Esophagus (tissue), 2 donors: ENCODE results near the gene TBCC. TPM values are rescaled to one million over a fixed set of nuclear protein-coding genes. Genes with fewer than 3 reads are reported as not detected.
"Not testable (repeated sequence)": the region's sequence is repeated elsewhere in the genome, so short reads cannot be mapped to it uniquely, and the experiment has no call there.

Experiments
- H3K27ac ChIP-seq, 2 donors: one replicate each; pipeline ENCODE4 v1.5.1; 2013; ENCODE audit warnings: low read depth in 2 of 2, mild to moderate bottlenecking in 2 of 2, inconsistent platforms in 1 of 2, low read length in 1 of 2, moderate library complexity in 1 of 2
- H3K27me3 ChIP-seq, 2 donors: one replicate each; pipeline ENCODE4 v1.6.1; 2013; ENCODE audit warnings: low read length in 2 of 2, control low read depth in 1 of 2, mild to moderate bottlenecking in 1 of 2; ENCODE audit not compliant: insufficient read depth in 2 of 2, control insufficient read depth in 1 of 2
- H3K36me3 ChIP-seq, 2 donors: one replicate each; pipeline ENCODE4 v1.6.1; 2013; ENCODE audit warnings: low read length in 1 of 2; ENCODE audit not compliant: control insufficient read depth in 2 of 2, insufficient read depth in 2 of 2
- H3K4me1 ChIP-seq, 2 donors: one replicate each; pipeline ENCODE4 v1.6.1; 2013; ENCODE audit warnings: low read length in 1 of 2; ENCODE audit not compliant: control insufficient read depth in 2 of 2, insufficient read depth in 2 of 2
- H3K4me3 ChIP-seq, 2 donors: one replicate each; pipeline ENCODE4 v1.5.1; 2013; ENCODE audit warnings: low read length in 2 of 2, mild to moderate bottlenecking in 2 of 2, low read depth in 1 of 2, moderate library complexity in 1 of 2
- H3K9me3 ChIP-seq, 2 donors: one replicate each; pipeline ENCODE4 v1.6.1; 2013; ENCODE audit warnings: mild to moderate bottlenecking in 2 of 2, low read depth in 1 of 2, low read length in 1 of 2, moderate library complexity in 1 of 2; ENCODE audit not compliant: control insufficient read depth in 2 of 2, insufficient read depth in 1 of 2
- WGBS, 2 donors: extraction: QIAGEN DNeasy Blood & Tissue Kit; methylation state at CpG; one replicate each; pipeline ENCODE4 v1.1.7; 2013; 5-methylcytosine and 5-hydroxymethylcytosine counted together
- polyA plus RNA-seq, 2 donors: library from polyadenylated mRNA; stranded (reverse); fragments of 200-250 nt; gene quantifications; one replicate each; pipeline ENCODE4 v1.2.3, GENCODE V29; 2013
- donor health status: healthy with polysubstance abuse.
- donor health status: Bipolar disorder and iron deficiency.

The TBCC gene
- polyA plus RNA-seq, 2 donors = 17.7 to 18.4 TPM

DNA sequence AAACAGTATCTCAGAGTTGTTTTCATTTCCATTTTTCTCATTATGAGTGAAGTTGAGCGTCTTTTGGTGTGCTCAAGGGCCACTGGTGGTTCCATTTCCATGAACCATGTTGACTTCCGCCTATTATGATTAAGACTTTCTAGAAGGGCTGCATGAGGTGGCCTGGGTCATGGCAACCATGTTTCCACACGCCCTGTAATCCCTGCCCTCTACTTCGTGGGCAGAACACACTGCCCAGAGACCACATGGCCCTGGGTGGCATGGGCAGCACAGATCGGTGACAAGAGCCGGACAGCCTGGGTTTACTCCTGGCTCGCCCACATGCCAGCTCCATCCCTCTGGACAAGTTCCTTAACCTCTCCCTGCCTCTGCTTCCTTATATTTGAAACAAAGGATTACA is 38.3 kb downstream of the TBCC start:
- H3K27ac ChIP-seq = no peak overlapping the region
- no peak overlapping the region for H3K4me3 ChIP-seq
- no peaks in the 10 kb centered on the region for H3K27me3 ChIP-seq
- 90 to 91% methylated on average over 7 of the region's 7 CpGs for WGBS, 2 donors
- peaks cover 0 to 5% of the 10 kb centered on the region in 2 donors for H3K9me3 ChIP-seq
- no peaks in the 10 kb centered on the region for H3K36me3 ChIP-seq
- H3K4me1 ChIP-seq = peaks cover 0 to 3% of the 10 kb centered on the region in 2 donors

DNA sequence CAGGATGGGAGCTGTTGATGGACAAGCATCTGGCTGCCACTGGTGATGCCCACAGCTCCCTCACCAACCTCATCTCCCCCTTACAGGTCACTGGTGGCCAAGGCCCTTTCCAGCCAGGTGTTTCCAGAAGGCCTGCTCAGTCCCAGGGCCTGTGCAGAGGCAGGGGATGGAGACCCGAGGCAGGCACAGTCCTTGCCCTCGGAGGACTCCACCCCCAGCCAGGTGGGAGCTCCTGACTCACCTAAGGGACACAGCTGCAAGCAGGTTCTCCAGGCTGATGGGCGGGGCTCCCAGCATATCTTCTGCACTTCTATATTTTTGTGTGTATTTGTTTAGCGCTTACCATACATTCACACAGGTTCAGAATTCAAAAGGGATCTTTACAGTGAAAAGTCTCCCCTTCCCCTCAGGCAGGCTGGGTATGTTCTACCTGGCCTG is 40.9 kb downstream of the TBCC start:
- Histone ChIP-seq H3K4me3 (no peak overlapping the region), H3K27me3 (no peaks in the 10 kb centered on the region), H3K9me3 (no peaks in the 10 kb centered on the region), H3K4me1 (peaks cover 0 to 1% of the 10 kb centered on the region in 2 donors), H3K36me3 (no peaks in the 10 kb centered on the region), H3K27ac (no peak overlapping the region)
- 68 to 70% methylated on average over 4 of the region's 4 CpGs for WGBS, 2 donors

DNA sequence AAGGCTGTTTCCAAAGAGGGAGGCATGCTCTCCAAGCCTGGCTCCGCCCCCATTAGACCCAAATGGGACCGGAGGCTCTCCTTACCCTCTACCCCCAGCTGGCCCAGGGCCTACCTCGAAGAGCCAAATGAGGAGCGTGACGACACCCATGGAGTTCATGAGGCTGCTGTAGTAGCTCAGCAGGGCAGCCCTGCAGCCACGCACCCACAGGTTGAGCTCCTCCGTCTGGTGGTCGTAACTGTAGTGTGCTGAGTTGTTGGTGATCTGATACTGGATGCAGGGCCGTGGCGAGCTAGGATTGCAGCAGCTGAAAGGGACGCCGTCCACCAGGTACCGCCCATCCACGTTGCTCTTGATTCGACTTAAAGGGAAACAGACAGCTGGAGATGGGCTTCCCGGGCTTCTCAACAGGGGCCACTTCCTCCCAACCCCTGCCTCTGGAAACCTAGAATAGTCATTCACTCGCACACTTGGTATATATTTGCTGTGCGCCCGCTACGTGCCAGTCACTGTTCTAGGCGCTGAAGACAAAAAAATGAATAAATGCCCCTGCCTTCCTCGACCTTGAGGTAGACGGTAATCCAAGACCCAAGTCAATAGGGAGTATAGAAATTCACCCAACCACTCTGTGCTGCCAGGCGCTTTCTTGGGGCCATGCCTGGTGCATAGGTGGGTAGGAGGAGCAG is 41.5 kb downstream of the TBCC start:
- 60 to 68% methylated on average over 24 of the region's 24 CpGs for WGBS, 2 donors
- no peaks in the 10 kb centered on the region for H3K4me1 ChIP-seq
- H3K27ac ChIP-seq = no peak overlapping the region
- H3K4me3 ChIP-seq = no peak overlapping the region
- H3K9me3 ChIP-seq = no peaks in the 10 kb centered on the region
- no peaks in the 10 kb centered on the region for H3K36me3 ChIP-seq
- H3K27me3 ChIP-seq = no peaks in the 10 kb centered on the region

DNA sequence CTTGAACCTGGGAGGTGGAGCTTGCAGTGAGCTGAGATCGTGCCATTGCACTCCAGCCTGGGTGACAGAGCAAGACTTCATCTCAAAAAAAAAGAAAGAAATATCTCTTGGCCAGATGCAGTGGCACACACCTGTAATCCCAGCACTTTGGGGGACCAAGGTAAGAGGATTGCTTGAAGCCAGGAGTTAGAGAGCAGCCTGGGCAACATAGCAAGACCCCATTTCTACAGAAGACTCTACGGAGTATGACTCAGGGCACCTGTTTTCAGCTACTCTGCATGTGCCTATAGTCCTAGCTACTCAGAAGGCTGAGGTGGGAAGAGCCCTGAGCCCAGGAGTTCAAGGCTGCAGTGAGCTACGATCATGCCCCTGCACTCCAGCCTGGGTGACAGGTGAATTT is 43.1 kb downstream of the TBCC start:
- not testable (repeated sequence) for H3K9me3 ChIP-seq, H3K4me3 ChIP-seq, H3K27ac ChIP-seq, H3K4me1 ChIP-seq, H3K27me3 ChIP-seq, H3K36me3 ChIP-seq
- 93 to 94% methylated on average over 3 of the region's 3 CpGs for WGBS, 2 donors

DNA sequence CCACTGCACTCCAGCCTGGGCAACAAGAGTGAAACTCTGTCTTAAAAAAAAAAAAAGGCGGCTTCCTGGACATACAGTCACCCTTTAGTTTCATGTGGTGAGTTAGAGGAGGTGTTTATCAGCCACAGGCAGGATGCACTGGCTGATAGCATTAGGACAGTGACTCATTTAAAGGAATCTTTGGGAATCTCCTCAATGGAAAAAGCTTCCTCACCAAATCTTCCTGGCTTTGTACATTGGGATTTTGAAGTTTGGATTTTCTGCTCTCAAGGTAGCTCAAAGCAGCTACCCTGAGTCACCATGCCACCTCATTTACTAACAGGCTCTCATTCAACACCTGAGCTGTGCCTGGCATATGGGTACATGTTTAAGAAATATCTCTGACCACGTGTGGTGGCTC is 43.7 kb downstream of the TBCC start:
- Histone ChIP-seq H3K36me3 (no peaks in the 10 kb centered on the region), H3K27me3 (no peaks in the 10 kb centered on the region), H3K4me1 (no peaks in the 10 kb centered on the region), H3K9me3 (peaks cover 0 to 2% of the 10 kb centered on the region in 2 donors), H3K27ac (no peak overlapping the region), H3K4me3 (no peak overlapping the region)
- 69 to 78% methylated on average over 2 of the region's 2 CpGs for WGBS, 2 donors

DNA sequence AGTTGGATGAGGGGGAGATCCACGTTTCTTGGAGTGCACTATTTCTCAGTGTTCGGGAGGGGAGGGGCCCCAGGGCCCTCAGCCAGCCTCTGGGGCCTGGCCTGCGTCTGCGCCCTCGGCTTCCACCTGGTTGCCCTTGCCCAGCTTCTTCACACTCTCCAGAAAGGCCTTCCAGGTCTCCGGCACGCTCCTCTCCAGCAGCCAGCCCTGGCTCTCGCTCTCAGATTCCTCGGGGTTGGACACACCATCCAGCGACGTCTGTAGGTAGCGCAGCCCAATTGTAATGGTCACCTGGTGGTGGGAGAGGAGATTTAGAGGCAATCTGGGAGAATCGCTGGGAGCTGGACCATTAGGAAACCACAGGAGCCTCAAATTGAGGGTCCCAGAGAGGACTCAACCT is 47.7 kb downstream of the TBCC start:
- peaks cover 0 to 2% of the 10 kb centered on the region in 2 donors for H3K9me3 ChIP-seq
- H3K4me1 ChIP-seq = no peaks in the 10 kb centered on the region
- H3K36me3 ChIP-seq = no peaks in the 10 kb centered on the region
- H3K27ac ChIP-seq = no peak overlapping the region
- H3K4me3 ChIP-seq = no peak overlapping the region
- 82 to 84% methylated on average over 13 of the region's 13 CpGs for WGBS, 2 donors
- no peaks in the 10 kb centered on the region for H3K27me3 ChIP-seq

DNA sequence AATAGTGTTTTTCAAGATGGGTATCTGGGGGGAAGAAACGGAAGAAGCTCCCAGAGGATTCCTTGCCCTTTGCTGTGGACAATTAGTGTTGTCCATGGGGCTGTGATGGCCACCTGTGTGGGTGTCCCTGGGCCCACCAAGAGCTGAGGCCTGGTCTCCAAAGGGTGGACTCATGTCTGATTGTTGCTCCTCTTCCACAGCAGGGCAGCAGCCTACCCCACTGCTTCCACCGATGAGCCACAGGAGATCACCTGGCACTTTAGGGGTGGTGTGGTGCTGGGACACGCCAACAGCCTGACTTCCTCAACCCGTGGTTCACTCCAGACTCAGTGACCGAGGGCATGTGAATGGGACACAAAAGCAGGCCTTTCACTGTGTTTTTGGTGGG is 48.6 kb downstream of the TBCC start:
- no peak overlapping the region for H3K4me3 ChIP-seq

DNA sequence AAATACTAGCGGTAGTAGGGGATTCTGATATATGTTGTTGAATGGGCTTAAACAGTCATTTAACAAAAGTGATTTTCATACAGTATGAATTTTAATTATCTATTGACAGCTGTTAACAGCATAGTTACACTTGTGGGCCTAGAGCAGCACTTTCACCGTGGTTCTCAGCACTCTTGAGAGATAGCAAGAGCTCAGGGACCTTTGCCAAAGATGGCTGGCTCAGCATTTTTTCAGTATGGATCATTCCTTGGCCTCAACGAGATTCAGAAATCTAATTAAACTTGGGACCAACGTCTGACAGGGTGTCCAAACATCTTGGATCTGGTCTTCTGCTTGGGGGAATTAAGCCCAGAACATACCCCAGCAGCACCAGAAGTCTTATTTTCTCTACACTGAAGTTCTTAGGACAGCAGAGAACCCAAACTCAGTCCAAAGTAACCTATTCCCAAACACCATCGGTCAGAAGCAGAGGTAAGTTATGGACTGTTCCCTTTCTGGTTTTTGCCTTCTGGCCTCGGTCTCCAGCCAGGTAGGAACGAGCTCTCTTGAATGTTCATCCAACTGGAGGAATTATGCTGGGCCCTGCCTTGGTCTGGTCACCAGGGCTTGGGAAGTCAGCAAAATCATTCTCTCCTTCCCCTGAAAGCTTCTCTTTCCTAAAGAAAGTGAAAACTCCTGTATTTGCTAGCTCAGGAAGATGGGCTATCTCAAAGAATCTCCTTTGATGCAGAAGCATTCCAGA is 49.2 kb downstream of the TBCC start:
- Histone ChIP-seq H3K27ac (no peak overlapping the region), H3K27me3 (no peaks in the 10 kb centered on the region), H3K36me3 (no peaks in the 10 kb centered on the region), H3K4me1 (no peaks in the 10 kb centered on the region), H3K4me3 (no peak overlapping the region), H3K9me3 (peaks cover 0 to 2% of the 10 kb centered on the region in 2 donors)
- WGBS, 2 donors = 66 to 68% methylated on average over 7 of the region's 7 CpGs

More for the DNA sequence above, 48.6 kb downstream of the TBCC start:
- Histone ChIP-seq H3K9me3 (peaks cover 0 to 2% of the 10 kb centered on the region in 2 donors), H3K4me1 (no peaks in the 10 kb centered on the region), H3K27ac (no peak overlapping the region), H3K27me3 (no peaks in the 10 kb centered on the region), H3K36me3 (no peaks in the 10 kb centered on the region)
- WGBS, 2 donors = 86 to 88% methylated on average over 5 of the region's 5 CpGs

DNA sequence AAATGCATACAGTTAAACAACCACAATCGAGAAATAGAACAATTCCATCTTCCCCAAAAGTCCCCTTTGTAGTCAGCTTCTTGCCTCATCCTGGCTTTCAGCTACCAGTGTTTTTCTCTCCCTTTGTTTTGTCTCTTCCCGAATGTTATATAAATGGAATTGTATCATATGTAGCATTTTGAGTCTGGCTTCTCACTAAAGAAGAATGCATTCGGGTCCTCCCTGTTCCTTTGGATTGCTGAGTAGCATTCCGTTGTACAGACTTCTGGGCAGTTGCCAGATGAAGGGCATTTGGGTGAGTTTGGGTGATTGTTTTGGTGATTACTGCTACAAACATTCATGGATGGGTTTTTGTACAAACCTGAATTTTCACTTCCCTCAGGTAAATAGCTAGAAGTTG is 51.3 kb downstream of the TBCC start:
- H3K4me3 ChIP-seq = no peak overlapping the region
- no peaks in the 10 kb centered on the region for H3K27me3 ChIP-seq
- no peak overlapping the region for H3K27ac ChIP-seq
- H3K9me3 ChIP-seq = peaks cover 0 to 2% of the 10 kb centered on the region in 2 donors
- H3K4me1 ChIP-seq = peaks cover 0 to 2% of the 10 kb centered on the region in 2 donors
- 71 to 73% methylated on average over 4 of the region's 4 CpGs for WGBS, 2 donors
- peaks cover 7 to 8% of the 10 kb centered on the region in 2 donors for H3K36me3 ChIP-seq
